ENCODE results near the gene PHF21B.

DNA sequence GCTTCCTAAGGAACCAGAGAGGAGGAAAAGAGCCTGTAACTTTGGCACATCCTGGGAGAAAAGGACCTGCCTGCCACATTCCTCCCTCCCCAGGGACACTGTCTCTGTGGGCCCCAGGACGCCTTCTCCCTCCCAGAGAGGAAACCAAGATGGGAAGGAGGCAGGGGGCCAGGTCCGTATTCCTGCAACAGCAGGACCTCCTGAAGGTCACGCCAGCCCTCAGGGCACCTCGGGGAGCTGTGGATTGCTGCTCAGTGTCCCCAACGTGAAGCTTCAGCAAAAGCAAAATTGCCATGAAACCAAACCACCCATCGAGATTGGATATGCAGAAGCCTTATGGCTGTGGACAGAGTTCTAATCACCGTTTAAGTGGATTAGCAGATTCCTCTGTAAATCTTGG is 170.7 kb downstream of the PHF21B start:
- TF ChIP-seq, protein P1, sequence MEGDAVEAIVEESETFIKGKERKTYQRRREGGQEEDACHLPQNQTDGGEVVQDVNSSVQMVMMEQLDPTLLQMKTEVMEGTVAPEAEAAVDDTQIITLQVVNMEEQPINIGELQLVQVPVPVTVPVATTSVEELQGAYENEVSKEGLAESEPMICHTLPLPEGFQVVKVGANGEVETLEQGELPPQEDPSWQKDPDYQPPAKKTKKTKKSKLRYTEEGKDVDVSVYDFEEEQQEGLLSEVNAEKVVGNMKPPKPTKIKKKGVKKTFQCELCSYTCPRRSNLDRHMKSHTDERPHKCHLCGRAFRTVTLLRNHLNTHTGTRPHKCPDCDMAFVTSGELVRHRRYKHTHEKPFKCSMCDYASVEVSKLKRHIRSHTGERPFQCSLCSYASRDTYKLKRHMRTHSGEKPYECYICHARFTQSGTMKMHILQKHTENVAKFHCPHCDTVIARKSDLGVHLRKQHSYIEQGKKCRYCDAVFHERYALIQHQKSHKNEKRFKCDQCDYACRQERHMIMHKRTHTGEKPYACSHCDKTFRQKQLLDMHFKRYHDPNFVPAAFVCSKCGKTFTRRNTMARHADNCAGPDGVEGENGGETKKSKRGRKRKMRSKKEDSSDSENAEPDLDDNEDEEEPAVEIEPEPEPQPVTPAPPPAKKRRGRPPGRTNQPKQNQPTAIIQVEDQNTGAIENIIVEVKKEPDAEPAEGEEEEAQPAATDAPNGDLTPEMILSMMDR (IDR thresholded peaks at IDR 0.05; ENCODE audit: low read length), result no peak
- TF ChIP-seq EZH2 (IDR thresholded peaks at IDR 0.05; ENCODE audit: borderline replicate concordance, low read length), result no peak
